ENCODE results near the gene CCDC77.

GRCh38 chr12:388541-389141, 12.8 kb upstream of the CCDC77 start:
- no peak for TF ChIP-seq POLR2AphosphoS5 (IDR thresholded peaks at IDR 0.05; ENCODE audit: low read depth, low read length)
- TF ChIP-seq POLR2A (IDR thresholded peaks at IDR 0.05; ENCODE audit: low read depth, low read length), result no peak

Measured in GM12892 (cell line).